CD8-positive, alpha-beta memory T cell (primary cell): ENCODE data around the gene OCSTAMP. TPM values are rescaled to one million over a fixed set of nuclear protein-coding genes. Genes with fewer than 3 reads are reported as not detected.
A peak's percentile ranks its signal among the peaks of the same experiment; 100 is the strongest.

Experiments used
- CTCF ChIA-PET: fragments of 350-600 bp; sonication (Branson Sonifier 250); formaldehyde crosslinking; loops from one replicate; lab custom pipeline; 2021; ENCODE audit warnings: antibody characterized with exemption; lab: Charles Lee
- POLR2A ChIA-PET: fragments of 350-600 bp; sonication (Branson Sonifier 250); formaldehyde crosslinking; loops from one replicate; lab custom pipeline; 2021; ENCODE audit warnings: antibody characterized with exemption; lab: Charles Lee
- DNase-seq, 5 donors: peaks; one replicate each; pipeline versions ENCODE4 v3.0.0 to v3.0.0-alpha.2; 2020 to 2022; ENCODE audit warnings: mixed read lengths in 1 of 5
- H3K27ac ChIP-seq: one replicate; pipeline ENCODE4 v1.7.0; 2013; ENCODE audit warnings: low read depth, mild to moderate bottlenecking, low read length, moderate library complexity
- H3K27me3 ChIP-seq: 2 replicates; pipeline ENCODE4 v1.7.0; 2013; ENCODE audit warnings: low read length, mild to moderate bottlenecking; ENCODE audit not compliant: insufficient read depth, poor library complexity, severe bottlenecking
- H3K36me3 ChIP-seq: 2 replicates; pipeline ENCODE4 v1.7.0; 2013; ENCODE audit warnings: mild to moderate bottlenecking, low read length, moderate library complexity; ENCODE audit not compliant: insufficient read depth
- H3K4me1 ChIP-seq: 2 replicates; pipeline ENCODE4 v1.7.0; 2013; ENCODE audit warnings: mild to moderate bottlenecking, low read length, moderate library complexity; ENCODE audit not compliant: insufficient read depth
- H3K4me3 ChIP-seq: 2 replicates; pipeline ENCODE4 v1.7.0; 2013; ENCODE audit warnings: mild to moderate bottlenecking, low read length
- H3K9me3 ChIP-seq: 2 replicates; pipeline ENCODE4 v1.7.0; 2013; ENCODE audit warnings: mild to moderate bottlenecking, low read length
- H3K27ac Mint-ChIP-seq, 8 donors: one replicate each; pipeline ENCODE4 v1.8.0; 2020 to 2021; ENCODE audit warnings: mixed read lengths in 8 of 8, mild to moderate bottlenecking in 6 of 8, inconsistent platforms in 3 of 8, moderate library complexity in 3 of 8
- H3K27me3 Mint-ChIP-seq, 2 donors: one replicate each; pipeline ENCODE4 v1.8.0; 2020 to 2021; ENCODE audit warnings: mixed read lengths in 2 of 2, mild to moderate bottlenecking in 1 of 2, moderate library complexity in 1 of 2
- H3K36me3 Mint-ChIP-seq, 3 donors: one replicate each; pipeline ENCODE4 v1.8.0; 2020 to 2021; ENCODE audit warnings: mixed read lengths in 3 of 3, inconsistent platforms in 1 of 3, mild to moderate bottlenecking in 1 of 3
- H3K4me1 Mint-ChIP-seq, 3 donors: one replicate each; pipeline ENCODE4 v1.8.0; 2020 to 2021; ENCODE audit warnings: mixed read lengths in 3 of 3, inconsistent platforms in 1 of 3, mild to moderate bottlenecking in 1 of 3
- H3K4me3 Mint-ChIP-seq, 7 donors: one replicate each; pipeline ENCODE4 v1.8.0; 2020 to 2021; ENCODE audit warnings: mixed read lengths in 7 of 7, mild to moderate bottlenecking in 6 of 7, moderate library complexity in 4 of 7, inconsistent platforms in 2 of 7
- H3K9me3 Mint-ChIP-seq, 5 donors: one replicate each; pipeline ENCODE4 v1.8.0; 2020 to 2022; ENCODE audit warnings: mixed read lengths in 5 of 5, mild to moderate bottlenecking in 3 of 5, moderate library complexity in 2 of 5, inconsistent platforms in 1 of 5
- polyA plus RNA-seq: library from polyadenylated mRNA; unstranded; fragments of 300-500 nt; fragmentation: Illumina TruSeq; gene quantifications from one replicate; pipeline ENCODE4 v1.2.3, GENCODE V29; 2021
- total RNA-seq, 2 experiments: library from RNA; stranded (reverse); gene quantifications; one replicate each; pipeline ENCODE4 v1.2.3, GENCODE V29; 2021

The OCSTAMP gene
- total and polyA plus RNA-seq, 3 experiments from 2014 or later = not detected

GRCh38 chr20:46562373-46563169 lies 12.1 kb upstream of the OCSTAMP start:
- no peaks in the 10 kb centered on the region for H3K27me3 ChIP-seq
- peak overlapping the region; percentile 39 for H3K4me3 ChIP-seq
- H3K4me3 Mint-ChIP-seq = no peak overlapping the region
- H3K27ac ChIP-seq = no peak overlapping the region
- peaks cover 5% of the 10 kb centered on the region for H3K4me1 ChIP-seq
- ChIA-PET POLR2A (no interaction called here), CTCF (interaction anchor here (0.7 to 1.1 kb wide), 3 partner anchors 10 to 18 kb away, joined by 3 to 4 read pairs (median 3); partner anchors contain the start of gene OCSTAMP)
- H3K36me3 ChIP-seq = no peaks in the 10 kb centered on the region
- DNase-seq = peak in 4 of 5 donors; percentile 19 to 38 (median 34)
- no peaks in the 10 kb centered on the region for H3K9me3 Mint-ChIP-seq
- H3K4me1 Mint-ChIP-seq = peaks cover 0 to 10% (median 2%) of the 10 kb centered on the region in 3 donors
- H3K27ac Mint-ChIP-seq = no peak overlapping the region
- no peaks in the 10 kb centered on the region for H3K9me3 ChIP-seq
- no peaks in the 10 kb centered on the region for H3K36me3 Mint-ChIP-seq
- H3K27me3 Mint-ChIP-seq = peaks cover 6 to 8% of the 10 kb centered on the region in 2 donors

GRCh38 chr20:46562009-46562372 lies 11.5 kb upstream of the OCSTAMP start:
- peak overlapping the region; percentile 39 for H3K4me3 ChIP-seq
- CTCF ChIA-PET = interaction anchor here (1.3 kb wide), 1 partner anchor 18 kb away, joined by 3 read pairs; no protein-coding TSS in a partner anchor
- Mint-ChIP-seq H3K27ac (no peak overlapping the region), H3K27me3 (peaks cover 4% of the 10 kb centered on the region in 2 donors), H3K9me3 (no peaks in the 10 kb centered on the region), H3K4me3 (no peak overlapping the region), H3K36me3 (no peaks in the 10 kb centered on the region), H3K4me1 (peaks cover 0 to 10% (median 2%) of the 10 kb centered on the region in 3 donors)
- no peak overlapping the region for H3K27ac ChIP-seq
- POLR2A ChIA-PET = no interaction called here
- no peaks in the 10 kb centered on the region for H3K27me3 ChIP-seq
- no peak for DNase-seq
- H3K4me1 ChIP-seq = peaks cover 5% of the 10 kb centered on the region
- no peaks in the 10 kb centered on the region for H3K9me3 ChIP-seq
- H3K36me3 ChIP-seq = no peaks in the 10 kb centered on the region

- H3K27ac Mint-ChIP-seq = peak overlapping the region in 1 of 8 donors; percentile 27
Measured at GRCh38 chr20:46559685-46560440, 9.4 kb upstream of the OCSTAMP start.

GRCh38 chr20:46559001-46559400 lies 8.5 kb upstream of the OCSTAMP start:
- H3K9me3 Mint-ChIP-seq = no peaks in the 10 kb centered on the region
- peaks cover 3 to 13% (median 7%) of the 10 kb centered on the region in 3 donors for H3K4me1 Mint-ChIP-seq
- H3K27ac Mint-ChIP-seq = no peak overlapping the region
- H3K36me3 ChIP-seq = no peaks in the 10 kb centered on the region
- no peak overlapping the region for H3K4me3 ChIP-seq
- H3K36me3 Mint-ChIP-seq = no peaks in the 10 kb centered on the region
- H3K4me1 ChIP-seq = peaks cover 5% of the 10 kb centered on the region
- DNase-seq = no peak
- ChIA-PET CTCF (no interaction called here), POLR2A (no interaction called here)
- no peaks in the 10 kb centered on the region for H3K27me3 ChIP-seq
- no peak overlapping the region for H3K4me3 Mint-ChIP-seq
- no peaks in the 10 kb centered on the region for H3K9me3 ChIP-seq
- H3K27me3 Mint-ChIP-seq = peaks cover 0 to 1% of the 10 kb centered on the region in 2 donors
- no peak overlapping the region for H3K27ac ChIP-seq

More at GRCh38 chr20:46559685-46560440, 9.4 kb upstream of the OCSTAMP start:
- Histone ChIP-seq H3K4me1 (peaks cover 5% of the 10 kb centered on the region), H3K36me3 (no peaks in the 10 kb centered on the region), H3K9me3 (no peaks in the 10 kb centered on the region), H3K27me3 (no peaks in the 10 kb centered on the region), H3K4me3 (no peak overlapping the region), H3K27ac (no peak overlapping the region)
- CTCF ChIA-PET = no interaction called here
- Mint-ChIP-seq H3K27me3 (peaks cover 0 to 1% of the 10 kb centered on the region in 2 donors), H3K4me3 (no peak overlapping the region), H3K36me3 (no peaks in the 10 kb centered on the region), H3K4me1 (peaks cover 2 to 11% (median 6%) of the 10 kb centered on the region in 3 donors), H3K9me3 (no peaks in the 10 kb centered on the region)
- no peak for DNase-seq
- POLR2A ChIA-PET = no interaction called here

- peaks cover 0 to 1% of the 10 kb centered on the region in 2 donors for H3K27me3 Mint-ChIP-seq
- no peaks in the 10 kb centered on the region for H3K9me3 Mint-ChIP-seq
- Histone ChIP-seq H3K4me3 (no peak overlapping the region), H3K9me3 (no peaks in the 10 kb centered on the region), H3K36me3 (no peaks in the 10 kb centered on the region), H3K27me3 (no peaks in the 10 kb centered on the region), H3K4me1 (peaks cover 5% of the 10 kb centered on the region), H3K27ac (no peak overlapping the region)
- H3K4me1 Mint-ChIP-seq = peaks cover 4 to 13% (median 7%) of the 10 kb centered on the region in 3 donors
- CTCF ChIA-PET = no interaction called here
- DNase-seq = no peak
- no peak overlapping the region for H3K27ac Mint-ChIP-seq
- H3K4me3 Mint-ChIP-seq = no peak overlapping the region
- H3K36me3 Mint-ChIP-seq = no peaks in the 10 kb centered on the region
- POLR2A ChIA-PET = no interaction called here
Measured at GRCh38 chr20:46558511-46558959, 8.1 kb upstream of the OCSTAMP start.

GRCh38 chr20:46557231-46557956 lies 6.9 kb upstream of the OCSTAMP start:
- peaks cover 16% of the 10 kb centered on the region for H3K4me1 ChIP-seq
- no peak overlapping the region for H3K4me3 ChIP-seq
- peak overlapping the region in 1 of 8 donors; percentile 71 for H3K27ac Mint-ChIP-seq
- no peak overlapping the region for H3K27ac ChIP-seq
- peaks cover 0 to 1% of the 10 kb centered on the region in 2 donors for H3K27me3 Mint-ChIP-seq
- no peaks in the 10 kb centered on the region for H3K36me3 ChIP-seq
- no peaks in the 10 kb centered on the region for H3K9me3 ChIP-seq
- DNase-seq = no peak
- H3K9me3 Mint-ChIP-seq = no peaks in the 10 kb centered on the region
- no peaks in the 10 kb centered on the region for H3K36me3 Mint-ChIP-seq
- CTCF ChIA-PET = interaction anchor here (0.7 kb wide), 1 partner anchor 8 kb away, joined by 3 read pairs; no protein-coding TSS in a partner anchor
- POLR2A ChIA-PET = no interaction called here
- no peak overlapping the region for H3K4me3 Mint-ChIP-seq
- H3K27me3 ChIP-seq = no peaks in the 10 kb centered on the region
- peaks cover 15 to 25% (median 19%) of the 10 kb centered on the region in 3 donors for H3K4me1 Mint-ChIP-seq

GRCh38 chr20:46555370-46555956 lies 5.0 kb upstream of the OCSTAMP start:
- no peak overlapping the region for H3K4me3 Mint-ChIP-seq
- ChIA-PET CTCF (no interaction called here), POLR2A (no interaction called here)

More at GRCh38 chr20:46555370-46555956, 5.0 kb upstream of the OCSTAMP start:
- no peak overlapping the region for H3K4me3 ChIP-seq
- H3K27ac Mint-ChIP-seq = no peak overlapping the region
- H3K4me1 Mint-ChIP-seq = peaks cover 21 to 32% (median 28%) of the 10 kb centered on the region in 3 donors
- peaks cover 0 to 1% of the 10 kb centered on the region in 2 donors for H3K27me3 Mint-ChIP-seq
- H3K36me3 ChIP-seq = no peaks in the 10 kb centered on the region
- H3K27ac ChIP-seq = no peak overlapping the region
- H3K36me3 Mint-ChIP-seq = no peaks in the 10 kb centered on the region
- H3K9me3 ChIP-seq = no peaks in the 10 kb centered on the region
- H3K4me1 ChIP-seq = peaks cover 14% of the 10 kb centered on the region
- no peaks in the 10 kb centered on the region for H3K9me3 Mint-ChIP-seq
- no peaks in the 10 kb centered on the region for H3K27me3 ChIP-seq
- DNase-seq = no peak
